BJ (cell line): Measurements from ENCODE around the gene ZEB1. TPM values are rescaled to one million over a fixed set of nuclear protein-coding genes. Genes with fewer than 3 reads are reported as not detected.

Experiments used
- CTCF ChIA-PET: fragments of 350-600 bp; formaldehyde crosslinking; extraction: SDS; loops from one replicate; lab custom pipeline; 2021; ENCODE audit warnings: antibody characterized with exemption, inconsistent platforms; lab: Yijun Ruan, JAX
- POLR2A ChIA-PET: fragments of 300-600 bp; sonication (Branson Sonifier 250); formaldehyde crosslinking; extraction: SDS; loops from one replicate; lab custom pipeline; 2021; ENCODE audit warnings: antibody characterized with exemption; lab: Charles Lee
- DNase-seq: peaks from one replicate; pipeline ENCODE4 v3.0.0-alpha.2; 2011; ENCODE audit warnings: low read depth
- H3K27me3 ChIP-seq: 2 replicates; pipeline ENCODE4 v1.6.0; 2011; ENCODE audit warnings: low read length; ENCODE audit not compliant: control insufficient read depth, insufficient read depth
- H3K36me3 ChIP-seq: 2 replicates; pipeline ENCODE4 v1.5.1; 2011; ENCODE audit warnings: low read length; ENCODE audit not compliant: control insufficient read depth, insufficient read depth
- H3K4me3 ChIP-seq: 2 replicates; pipeline ENCODE4 v1.5.1; 2011; ENCODE audit warnings: low read depth, mild to moderate bottlenecking, control low read depth, low read length
- CTCF ChIP-seq: IDR thresholded peaks from 2 replicates; pipeline ENCODE4 v1.5.1; 2011; ENCODE audit warnings: low read depth, mild to moderate bottlenecking, control low read depth, inconsistent platforms, low read length, moderate library complexity; ENCODE audit not compliant: insufficient read depth
- polyA plus RNA-seq: library from polyadenylated mRNA; depleted of rRNA; stranded (reverse); fragments of >200 nt; gene quantifications from 2 replicates; pipeline ENCODE4 v1.2.3, GENCODE V29; 2011

The ZEB1 gene
- polyA plus RNA-seq, 1 experiment: 22.3 TPM

DNA sequence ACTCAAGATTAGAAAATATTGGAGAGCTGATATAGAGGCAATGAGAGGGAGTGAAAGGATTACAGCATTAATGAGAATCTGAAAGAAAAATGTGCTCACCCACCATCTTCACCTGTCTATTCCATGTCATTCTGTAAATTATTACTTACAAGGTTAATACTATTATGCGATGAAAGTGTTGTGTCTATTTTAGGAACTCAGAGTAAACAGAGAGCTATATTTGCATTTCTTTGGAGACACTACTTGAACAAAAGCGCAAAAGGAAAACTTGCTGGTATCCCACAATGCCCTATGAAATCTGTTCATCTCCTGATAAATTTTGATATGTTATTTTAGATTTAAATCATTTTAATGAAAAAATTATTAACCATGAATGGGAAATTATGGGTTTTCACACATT lies 196.1 kb downstream of the ZEB1 start:
- Histone ChIP-seq H3K36me3 (peaks cover 8% of the 10 kb centered on the region), H3K4me3 (no peak overlapping the region), H3K27me3 (no peaks in the 10 kb centered on the region)
- ChIA-PET CTCF (interaction anchor here (0.9 kb wide), 1 partner anchor 827 kb away, joined by 3 read pairs; no protein-coding TSS in a partner anchor), POLR2A (no interaction called here)
- no peak for TF ChIP-seq CTCF
- no peak for DNase-seq

GRCh38 chr10:31515819-31516402 lies 196.9 kb downstream of the ZEB1 start:
- no peak for DNase-seq
- POLR2A ChIA-PET: no interaction called here
- no peak for TF ChIP-seq CTCF
- no peaks in the 10 kb centered on the region for H3K27me3 ChIP-seq
- peaks cover 14% of the 10 kb centered on the region for H3K36me3 ChIP-seq
- no peak overlapping the region for H3K4me3 ChIP-seq
- CTCF ChIA-PET: interaction anchor here (0.9 to 1.0 kb wide), 2 partner anchors 24 to 828 kb away, joined by 3 read pairs; no protein-coding TSS in a partner anchor

DNA sequence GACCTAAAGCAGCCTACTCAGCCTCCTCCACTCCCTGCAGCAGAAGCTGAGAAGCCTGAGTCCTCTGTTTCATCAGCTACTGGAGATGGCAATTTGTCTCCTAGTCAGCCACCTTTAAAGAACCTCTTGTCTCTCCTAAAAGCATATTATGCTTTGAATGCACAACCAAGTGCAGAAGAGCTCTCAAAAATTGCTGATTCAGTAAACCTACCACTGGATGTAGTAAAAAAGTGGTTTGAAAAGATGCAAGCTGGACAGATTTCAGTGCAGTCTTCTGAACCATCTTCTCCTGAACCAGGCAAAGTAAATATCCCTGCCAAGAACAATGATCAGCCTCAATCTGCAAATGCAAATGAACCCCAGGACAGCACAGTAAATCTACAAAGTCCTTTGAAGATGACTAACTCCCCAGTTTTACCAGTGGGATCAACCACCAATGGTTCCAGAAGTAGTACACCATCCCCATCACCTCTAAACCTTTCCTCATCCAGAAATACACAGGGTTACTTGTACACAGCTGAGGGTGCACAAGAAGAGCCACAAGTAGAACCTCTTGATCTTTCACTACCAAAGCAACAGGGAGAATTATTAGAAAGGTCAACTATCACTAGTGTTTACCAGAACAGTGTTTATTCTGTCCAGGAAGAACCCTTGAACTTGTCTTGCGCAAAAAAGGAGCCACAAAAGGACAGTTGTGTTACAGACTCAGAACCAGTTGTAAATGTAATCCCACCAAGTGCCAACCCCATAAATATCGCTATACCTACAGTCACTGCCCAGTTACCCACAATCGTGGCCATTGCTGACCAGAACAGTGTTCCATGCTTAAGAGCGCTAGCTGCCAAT lies 202.2 kb downstream of the ZEB1 start:
- CTCF ChIA-PET: no interaction called here
- Histone ChIP-seq H3K4me3 (no peak overlapping the region), H3K36me3 (peaks cover 16% of the 10 kb centered on the region), H3K27me3 (no peaks in the 10 kb centered on the region)
- no peak for DNase-seq
- TF ChIP-seq CTCF: no peak
- POLR2A ChIA-PET: no interaction called here

DNA sequence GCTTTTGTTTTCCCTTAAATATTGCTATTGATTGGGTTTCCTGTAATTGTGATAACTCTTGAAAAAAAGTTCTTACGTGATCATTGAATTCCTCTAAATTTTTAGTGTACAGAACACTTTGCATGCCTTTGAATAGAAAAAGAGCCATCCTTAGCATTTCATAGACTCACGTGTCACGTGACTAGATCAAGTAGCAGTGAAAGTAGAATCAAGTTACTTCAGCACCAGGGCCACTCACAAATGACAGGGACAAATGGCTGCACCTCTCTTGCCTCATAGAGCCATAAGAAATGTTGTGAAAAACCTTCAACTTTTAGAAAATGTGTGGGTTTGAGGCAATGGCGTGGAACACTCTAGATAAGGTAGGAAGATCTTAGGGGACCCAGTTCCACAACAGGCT lies 203.8 kb downstream of the ZEB1 start:
- peaks cover 18% of the 10 kb centered on the region for H3K36me3 ChIP-seq
- no peaks in the 10 kb centered on the region for H3K27me3 ChIP-seq
- ChIA-PET CTCF (no interaction called here), POLR2A (no interaction called here)
- H3K4me3 ChIP-seq: no peak overlapping the region
- TF ChIP-seq CTCF: no peak
- DNase-seq: no peak

DNA sequence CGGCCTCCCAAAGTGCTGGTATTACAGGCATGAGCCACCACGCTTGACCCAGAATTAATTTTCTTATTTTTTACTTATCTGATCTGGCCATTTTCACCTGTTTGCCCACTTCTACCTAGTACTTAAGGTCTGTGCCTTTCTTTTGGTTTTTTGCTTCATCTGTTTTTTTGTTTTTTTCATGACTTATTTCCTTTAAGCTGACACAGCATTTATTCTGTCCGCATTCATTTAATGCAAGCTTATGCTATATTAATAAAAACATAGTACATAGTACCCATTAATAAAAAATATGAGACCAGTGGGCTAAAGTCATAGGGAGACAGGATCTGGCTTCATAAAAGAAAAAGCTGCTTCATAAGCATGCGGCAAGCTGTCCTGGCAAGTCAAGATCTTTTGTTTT lies 205.4 kb downstream of the ZEB1 start:
- ChIA-PET CTCF (no interaction called here), POLR2A (no interaction called here)
- Histone ChIP-seq H3K27me3 (no peaks in the 10 kb centered on the region), H3K4me3 (no peak overlapping the region), H3K36me3 (peaks cover 18% of the 10 kb centered on the region)
- no peak for TF ChIP-seq CTCF
- no peak for DNase-seq
